ENCODE measurements around the gene OR2D2. TPM values are rescaled to one million over a fixed set of nuclear protein-coding genes. Genes with fewer than 3 reads are reported as not detected.

OR2D2 gene
- total and polyA plus RNA-seq, 4 donors, result not detected

- TF ChIP-seq HNF4G (IDR thresholded peaks at IDR 0.05) (no peak), CTCF (IDR thresholded peaks at IDR 0.05; ENCODE audit: low read depth, low read length, missing input control) (no peak), EGR1 (IDR thresholded peaks at IDR 0.05; ENCODE audit: low read depth in 2 of 2) (no peak), RXRA (IDR thresholded peaks at IDR 0.05) (no peak), MAX (IDR thresholded peaks at IDR 0.05) (no peak), HNF4A (conservative IDR thresholded peaks at IDR 0.05) (no peak), REST (IDR thresholded peaks at IDR 0.05) (no peak), ATF3 (IDR thresholded peaks at IDR 0.05) (no peak), GABPA (IDR thresholded peaks at IDR 0.05 in 1 of 2, conservative IDR thresholded peaks at IDR 0.05 in 1 of 2) (no peak), NR2F2 (IDR thresholded peaks at IDR 0.05) (no peak), RAD21 (IDR thresholded peaks at IDR 0.05) (no peak), FOXA1 (IDR thresholded peaks at IDR 0.05) (no peak), SP1 (IDR thresholded peaks at IDR 0.05) (no peak), TAF1 (conservative IDR thresholded peaks at IDR 0.05) (no peak), FOXA2 (IDR thresholded peaks at IDR 0.05) (no peak), YY1 (IDR thresholded peaks at IDR 0.05) (no peak), JUND (IDR thresholded peaks at IDR 0.05) (no peak)
- TF ChIP-seq, protein P1, sequence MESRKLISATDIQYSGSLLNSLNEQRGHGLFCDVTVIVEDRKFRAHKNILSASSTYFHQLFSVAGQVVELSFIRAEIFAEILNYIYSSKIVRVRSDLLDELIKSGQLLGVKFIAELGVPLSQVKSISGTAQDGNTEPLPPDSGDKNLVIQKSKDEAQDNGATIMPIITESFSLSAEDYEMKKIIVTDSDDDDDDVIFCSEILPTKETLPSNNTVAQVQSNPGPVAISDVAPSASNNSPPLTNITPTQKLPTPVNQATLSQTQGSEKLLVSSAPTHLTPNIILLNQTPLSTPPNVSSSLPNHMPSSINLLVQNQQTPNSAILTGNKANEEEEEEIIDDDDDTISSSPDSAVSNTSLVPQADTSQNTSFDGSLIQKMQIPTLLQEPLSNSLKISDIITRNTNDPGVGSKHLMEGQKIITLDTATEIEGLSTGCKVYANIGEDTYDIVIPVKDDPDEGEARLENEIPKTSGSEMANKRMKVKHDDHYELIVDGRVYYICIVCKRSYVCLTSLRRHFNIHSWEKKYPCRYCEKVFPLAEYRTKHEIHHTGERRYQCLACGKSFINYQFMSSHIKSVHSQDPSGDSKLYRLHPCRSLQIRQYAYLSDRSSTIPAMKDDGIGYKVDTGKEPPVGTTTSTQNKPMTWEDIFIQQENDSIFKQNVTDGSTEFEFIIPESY (IDR thresholded peaks at IDR 0.05), result no peak
- Histone ChIP-seq H3K27ac (ENCODE audit: low read depth in 1 of 2, low read length in 2 of 2) (no peak overlapping the region), H3K4me1 (ENCODE audit: control insufficient read depth in 4 of 4, insufficient read depth in 4 of 4, low read length in 3 of 4) (no peaks in the 10 kb centered on the region), H3K27me3 (ENCODE audit: control insufficient read depth in 4 of 4, insufficient read depth in 4 of 4, low read length in 3 of 4) (peaks cover 0 to 6% (median 0%) of the 10 kb centered on the region in 4 donors), H3K4me3 (ENCODE audit: low read depth in 1 of 3, low read length in 3 of 3) (no peak overlapping the region), H3K9ac (ENCODE audit: low read depth in 1 of 2, low read length in 2 of 2) (no peak overlapping the region), H3K9me3 (ENCODE audit: control insufficient read depth in 4 of 4, low read length in 3 of 4) (peaks cover 0 to 4% (median 2%) of the 10 kb centered on the region in 4 donors), H3K36me3 (ENCODE audit: control insufficient read depth in 4 of 4, insufficient read depth in 3 of 4, low read depth in 1 of 4, low read length in 3 of 4) (no peaks in the 10 kb centered on the region)
- no peak for DNase-seq (ENCODE audit: low spot score)
- 35% methylated on average over 2 of the region's 2 CpGs for WGBS
These were observed 27.4 kb upstream of the OR2D2 start for GRCh38 chr11:6919698-6920097.

Measured in liver (tissue), 9 donors.